CD4-positive, alpha-beta T cell treated with Interleukin-10 for 1 hour (primary cell): ENCODE results near the gene CCDC192.
A peak's percentile ranks its signal among the peaks of the same experiment; 100 is the strongest.

ENCODE experiments used
- DNase-seq: peaks from one replicate; pipeline ENCODE4 v3.0.0-alpha.2; 2020

Gene CCDC192

GRCh38 chr5:127851964-127852363 lies 148.8 kb downstream of the CCDC192 start:
- DNase-seq: no peak

- no peak for DNase-seq
Measured at GRCh38 chr5:127854520-127854919, 151.3 kb downstream of the CCDC192 start.

DNA sequence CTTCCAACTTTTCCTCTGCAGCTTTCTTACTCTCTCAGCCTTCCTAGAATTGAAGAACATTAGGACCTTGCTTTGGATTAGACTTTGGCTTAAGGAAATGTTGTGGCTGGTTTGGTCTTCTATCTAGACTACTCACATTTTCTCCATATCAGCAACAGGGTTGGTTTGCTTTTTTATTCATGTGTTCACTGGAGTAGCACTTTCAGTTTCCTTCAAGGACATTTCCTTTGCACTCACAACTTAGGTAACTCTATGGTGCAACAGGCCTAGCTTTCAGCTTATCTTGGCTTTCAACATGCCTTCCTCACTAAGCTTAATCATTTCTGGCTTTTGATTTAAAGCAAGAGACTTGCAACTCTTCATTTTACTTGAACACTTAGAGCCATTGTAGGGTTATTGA lies 153.1 kb downstream of the CCDC192 start:
- no peak for DNase-seq

DNA sequence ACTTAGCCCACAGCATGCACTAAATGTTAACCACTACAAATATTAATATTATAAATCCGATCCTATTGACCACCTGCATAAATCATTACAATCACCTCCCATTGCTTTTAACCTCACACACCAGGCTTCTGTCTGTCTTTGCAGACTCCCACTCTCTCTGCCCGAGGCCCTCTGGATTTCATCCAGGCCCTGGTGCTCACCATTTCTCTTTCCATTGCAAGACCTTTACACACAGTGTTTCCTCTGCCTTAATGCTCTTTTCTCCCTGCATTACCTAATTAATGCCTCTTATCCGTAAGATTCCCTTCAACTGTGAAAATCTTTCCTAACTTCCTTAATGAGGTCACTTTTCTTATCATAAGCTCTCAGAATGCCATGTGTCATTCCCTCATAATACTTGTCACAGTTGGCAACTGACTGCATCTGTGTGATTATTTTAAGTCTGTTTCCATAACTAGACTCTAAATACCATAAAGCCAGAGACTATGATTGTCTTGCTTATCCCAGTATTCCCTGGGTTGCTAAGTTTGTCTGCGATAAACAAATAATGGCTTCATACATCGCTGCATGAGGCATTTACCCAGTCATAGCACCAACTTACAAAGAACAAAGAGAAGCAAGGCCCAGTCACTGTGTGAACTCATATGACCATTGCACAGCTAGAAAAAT lies 155.1 kb downstream of the CCDC192 start:
- no peak for DNase-seq

- DNase-seq: no peak
Measured at GRCh38 chr5:127860291-127860690, 157.1 kb downstream of the CCDC192 start.

GRCh38 chr5:127863161-127863560 lies 160.0 kb downstream of the CCDC192 start:
- no peak for DNase-seq

DNA sequence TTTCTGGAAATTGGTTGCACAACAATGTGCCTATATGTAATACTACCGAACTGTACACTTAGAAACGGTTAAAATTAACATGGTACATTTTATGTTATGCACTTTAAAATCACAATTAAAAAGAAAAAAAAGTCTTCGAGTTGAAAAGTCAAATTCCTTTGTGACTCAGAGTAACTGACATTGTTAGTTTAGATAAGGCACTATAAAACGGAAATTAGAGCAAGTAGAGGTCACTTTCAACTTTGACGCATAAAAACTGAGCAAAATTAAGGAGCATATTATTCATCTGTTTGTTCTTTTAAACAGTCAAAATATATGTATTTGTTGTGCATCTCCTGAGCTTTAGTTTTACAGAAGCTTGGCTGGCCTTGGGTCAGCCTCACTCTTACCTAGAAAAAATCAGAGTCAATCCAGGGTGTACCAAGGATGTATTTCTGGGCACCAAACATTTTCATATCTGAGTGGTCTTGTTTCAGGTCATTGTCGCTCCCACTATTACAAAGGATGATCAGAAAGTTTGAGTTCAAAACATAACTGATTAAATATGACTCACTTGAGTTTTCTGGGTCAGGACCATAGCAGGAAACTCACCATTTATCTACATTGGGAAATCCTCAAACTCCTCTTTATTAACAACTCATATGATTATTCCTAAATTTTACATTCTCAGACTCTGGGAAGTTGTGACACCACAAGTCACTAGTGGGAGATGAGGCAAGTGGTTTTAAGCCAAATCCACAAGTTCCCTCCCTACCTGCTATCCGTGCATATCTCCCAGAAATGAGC lies 160.6 kb downstream of the CCDC192 start:
- DNase-seq: no peak

- no peak for DNase-seq
Measured at GRCh38 chr5:127864511-127864910, 161.3 kb downstream of the CCDC192 start.

- DNase-seq: no peak
Measured at GRCh38 chr5:127865273-127865672, 162.1 kb downstream of the CCDC192 start.

- no peak for DNase-seq
Measured at GRCh38 chr5:127867022-127867783, 164.0 kb downstream of the CCDC192 start.

GRCh38 chr5:127870914-127871313 lies 167.7 kb downstream of the CCDC192 start:
- no peak for DNase-seq

GRCh38 chr5:127871503-127872153 lies 168.4 kb downstream of the CCDC192 start:
- no peak for DNase-seq

- DNase-seq: no peak
Measured at GRCh38 chr5:127872494-127872893, 169.3 kb downstream of the CCDC192 start.

DNA sequence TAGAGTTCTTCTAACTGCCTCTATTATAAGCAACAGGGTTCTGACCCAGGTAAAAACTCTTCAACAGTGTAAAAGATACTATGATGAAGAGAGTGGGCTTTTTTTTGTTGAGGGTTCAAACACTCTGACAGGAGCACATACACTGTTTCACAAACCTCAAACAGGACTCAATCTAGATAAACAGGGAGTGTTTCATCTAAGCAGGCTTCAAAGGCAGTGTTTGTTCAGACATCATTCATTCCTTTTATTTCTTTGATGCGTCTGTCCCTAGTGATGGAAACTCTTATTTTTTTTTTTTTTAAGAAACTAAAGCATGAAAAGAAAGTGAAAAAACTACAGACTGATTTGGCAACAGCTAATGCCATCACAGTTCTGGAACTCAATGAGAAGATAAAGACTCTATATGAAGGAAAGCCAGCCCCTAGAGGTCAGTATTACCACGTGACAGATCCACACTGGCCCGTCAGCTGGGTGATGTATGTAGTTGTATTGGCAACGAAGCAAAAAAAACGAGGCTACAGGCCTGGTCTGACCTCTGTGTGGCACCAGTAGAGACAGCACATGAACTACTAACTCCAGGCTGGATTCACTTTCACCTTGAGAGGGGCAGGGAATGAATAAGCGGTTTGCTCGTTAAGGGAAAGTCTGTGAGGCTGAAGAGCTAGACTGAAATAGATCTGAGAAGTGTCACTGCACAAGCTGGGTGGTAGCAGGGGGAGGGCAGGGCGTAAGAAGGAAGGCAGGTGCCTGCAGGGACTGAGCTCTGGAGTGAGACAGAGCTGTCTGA lies 172.2 kb downstream of the CCDC192 start:
- DNase-seq: peak; percentile 27

- DNase-seq: no peak
Measured at GRCh38 chr5:127876384-127876783, 173.2 kb downstream of the CCDC192 start.

DNA sequence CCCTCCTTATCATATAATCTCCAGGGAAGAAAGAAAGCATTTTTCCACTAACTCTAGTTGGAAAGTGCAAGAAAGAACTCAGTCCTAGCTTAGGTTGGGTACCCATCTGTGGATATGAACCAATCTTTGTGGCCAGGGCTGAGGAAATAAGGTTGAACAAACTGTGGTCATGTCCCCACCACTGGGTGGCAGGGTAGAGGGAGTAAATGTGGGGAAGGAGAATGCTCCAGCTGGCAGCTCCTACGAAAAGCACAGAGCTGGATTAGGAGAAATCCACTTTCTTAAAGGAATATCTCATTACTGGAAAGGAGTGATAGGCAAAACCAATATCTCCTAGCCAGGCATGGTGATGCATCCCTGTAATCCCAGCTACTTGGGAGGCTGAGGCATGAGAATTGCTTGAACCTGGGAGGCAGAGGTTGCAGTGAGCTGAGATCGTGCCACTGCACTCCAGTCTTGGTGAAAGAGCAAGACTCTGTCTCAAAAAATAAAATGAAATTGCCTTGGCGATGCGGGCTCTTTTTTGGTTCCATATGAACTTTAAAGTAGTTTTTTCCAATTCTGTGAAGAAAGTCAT lies 175.1 kb downstream of the CCDC192 start:
- DNase-seq: peak; percentile 8

DNA sequence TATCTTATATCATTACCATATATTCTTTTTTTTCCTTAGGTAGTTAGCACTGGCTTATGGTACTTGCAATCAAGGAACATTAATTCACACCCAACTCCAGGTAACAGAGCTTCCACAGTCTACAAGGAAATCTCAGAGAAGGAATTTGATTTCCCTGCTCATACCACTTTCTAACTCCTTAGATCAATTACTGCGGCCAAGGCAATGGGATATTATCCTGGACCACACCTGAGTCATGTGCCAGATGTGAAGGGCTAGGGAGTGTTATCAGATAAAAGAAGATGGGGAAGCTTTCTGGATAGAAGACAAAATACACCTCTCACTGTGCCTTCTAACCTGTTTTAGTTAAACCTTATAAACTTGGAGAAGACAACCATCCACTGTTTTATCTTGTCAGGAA lies 181.2 kb downstream of the CCDC192 start:
- DNase-seq: no peak

GRCh38 chr5:127885176-127885575 lies 182.0 kb downstream of the CCDC192 start:
- DNase-seq: no peak

DNA sequence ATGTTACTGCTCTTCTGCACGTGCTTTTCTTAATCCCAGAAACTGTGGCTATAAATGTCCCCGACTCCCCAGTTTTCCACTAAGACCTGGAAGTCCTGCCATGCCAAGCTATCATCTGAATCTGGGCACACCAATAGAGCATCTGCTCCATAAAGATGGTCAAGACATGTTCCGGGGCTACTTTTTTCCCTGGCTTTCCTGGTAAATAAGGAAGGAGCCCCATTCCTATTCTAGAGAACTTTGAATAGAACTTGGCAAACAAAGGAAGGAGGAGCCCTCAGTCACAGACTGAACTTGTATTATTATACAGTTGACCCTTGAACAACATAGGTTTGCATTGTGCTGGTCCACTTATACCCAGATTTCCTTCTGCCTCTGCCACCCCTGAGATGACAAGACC lies 182.9 kb downstream of the CCDC192 start:
- no peak for DNase-seq

DNA sequence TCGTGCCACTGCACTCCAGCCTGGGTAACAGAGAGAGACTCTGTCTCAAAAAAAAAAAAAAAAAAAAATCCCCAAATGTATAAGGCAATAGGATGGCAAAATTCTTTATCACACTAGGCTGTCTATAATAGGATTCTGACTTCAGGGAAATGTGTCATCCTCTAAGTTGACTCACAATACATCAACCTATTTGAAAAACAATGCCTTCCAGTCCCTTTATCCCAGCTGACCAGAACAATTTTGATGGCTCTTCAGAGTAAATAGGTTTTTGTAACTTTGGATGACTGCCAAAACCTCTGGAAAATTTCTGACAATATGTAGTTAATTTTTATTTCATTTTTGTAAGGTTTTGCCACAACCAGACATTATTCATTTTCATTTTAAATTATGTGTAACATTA lies 184.1 kb downstream of the CCDC192 start:
- no peak for DNase-seq

DNA sequence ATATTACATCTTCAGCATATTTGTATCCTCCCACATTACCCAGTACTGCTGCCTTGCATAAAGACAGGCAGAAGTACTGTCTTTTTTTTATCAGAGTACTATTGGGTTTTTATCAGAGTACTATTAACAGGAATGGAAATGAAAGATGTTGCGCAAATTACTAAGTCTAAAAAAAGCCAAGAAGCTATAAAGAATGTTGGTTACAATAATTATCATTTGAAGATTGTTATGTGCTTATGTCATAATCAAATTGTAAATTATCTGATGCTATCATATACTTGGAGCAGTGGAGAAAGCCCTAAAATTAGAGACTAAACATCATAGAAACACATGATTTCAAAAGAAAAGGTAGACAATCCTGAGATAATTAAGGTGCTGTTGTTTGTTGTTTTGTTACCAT lies 188.8 kb downstream of the CCDC192 start:
- DNase-seq: no peak
